GM23338 (cell line): Measurements from ENCODE around the gene TRNP1. TPM values are rescaled to one million over a fixed set of nuclear protein-coding genes. Genes with fewer than 3 reads are reported as not detected.

Source experiments
- ATAC-seq: fragments of 200-7000 bp; cut with Tn5 transposase; 3 replicates; pipeline ENCODE4 v1.9.1; 2020
- DNase-seq: peaks from one replicate; pipeline ENCODE4 v3.0.0-alpha.2; 2015; ENCODE audit warnings: low spot score
- H2AFZ ChIP-seq: fragments of 200-600 bp; sonication (generic); 2 replicates; pipeline ENCODE4 v1.8.0; 2016; ENCODE audit warnings: antibody characterized with exemption, mild to moderate bottlenecking, moderate library complexity
- H3F3A ChIP-seq: fragments of 200-600 bp; sonication (generic); replicated peaks from 2 replicates; pipeline ENCODE4 v1.8.0; 2017; ENCODE audit warnings: antibody characterized with exemption, mixed run types, low read depth
- H3K27ac ChIP-seq: fragments of 200-600 bp; sonication (generic); 2 replicates; pipeline ENCODE4 v1.6.1; 2016; ENCODE audit warnings: low read depth
- H3K27me3 ChIP-seq: fragments of 200-600 bp; sonication (generic); 2 replicates; pipeline ENCODE4 v1.8.0; 2016; ENCODE audit warnings: mild to moderate bottlenecking, mixed run types, moderate library complexity; ENCODE audit not compliant: insufficient read depth
- H3K36me3 ChIP-seq: fragments of 200-600 bp; sonication (generic); 2 replicates; pipeline ENCODE4 v1.8.0; 2016; ENCODE audit warnings: mild to moderate bottlenecking; ENCODE audit not compliant: insufficient read depth
- H3K4me1 ChIP-seq: fragments of 200-600 bp; sonication (generic); 2 replicates; pipeline ENCODE4 v1.8.0; 2016; ENCODE audit warnings: mild to moderate bottlenecking, moderate library complexity; ENCODE audit not compliant: insufficient read depth
- H3K4me2 ChIP-seq: fragments of 200-600 bp; sonication (generic); 2 replicates; pipeline ENCODE4 v1.7.1; 2017; ENCODE audit warnings: mixed run types
- H3K4me3 ChIP-seq: fragments of 200-600 bp; sonication (generic); 2 replicates; pipeline ENCODE4 v1.6.1; 2016; ENCODE audit warnings: mixed run types
- H3K79me2 ChIP-seq: fragments of 200-600 bp; sonication (generic); replicated peaks from 2 replicates; pipeline ENCODE4 v1.8.0; 2017; ENCODE audit warnings: mild to moderate bottlenecking; ENCODE audit not compliant: insufficient read depth
- H3K9me2 ChIP-seq: fragments of 200-600 bp; sonication (generic); 2 replicates; pipeline ENCODE4 v1.8.0; 2017; ENCODE audit not compliant: insufficient read depth
- H4K20me1 ChIP-seq: fragments of 200-600 bp; sonication (generic); replicated peaks from 2 replicates; pipeline ENCODE4 v1.8.0; 2017; ENCODE audit warnings: mild to moderate bottlenecking; ENCODE audit not compliant: insufficient read depth
- H3K27ac Mint-ChIP-seq: 2 replicates; pipeline ENCODE4 v1.8.0; 2020; ENCODE audit warnings: inconsistent platforms, mild to moderate bottlenecking, moderate library complexity, mixed read lengths
- H3K27me3 Mint-ChIP-seq: 3 replicates; pipeline ENCODE4 v1.8.0; 2022; ENCODE audit warnings: low read depth, mild to moderate bottlenecking, moderate library complexity, mixed read lengths, inconsistent platforms; ENCODE audit not compliant: insufficient read depth, poor library complexity
- H3K36me3 Mint-ChIP-seq: 3 replicates; pipeline ENCODE4 v1.8.0; 2021; ENCODE audit warnings: low read depth, mild to moderate bottlenecking, inconsistent platforms, moderate library complexity, mixed read lengths
- H3K4me1 Mint-ChIP-seq: 3 replicates; pipeline ENCODE4 v1.8.0; 2020; ENCODE audit warnings: mild to moderate bottlenecking, inconsistent platforms, mixed read lengths
- H3K4me3 Mint-ChIP-seq: 3 replicates; pipeline ENCODE4 v1.8.0; 2021; ENCODE audit warnings: moderate library complexity, mild to moderate bottlenecking, inconsistent platforms, mixed read lengths
- H3K9me3 Mint-ChIP-seq: 3 replicates; pipeline ENCODE4 v1.8.0; 2020; ENCODE audit warnings: moderate library complexity, mild to moderate bottlenecking, inconsistent platforms, mixed read lengths
- CREB1 ChIP-seq: fragments of 250-450 bp; sonication (Bioruptor Pico); IDR thresholded peaks from 2 replicates; pipeline ENCODE4 v1.5.0; 2020; ENCODE audit warnings: low read depth, mild to moderate bottlenecking, moderate library complexity
- CTCF ChIP-seq, 2 experiments: fragments of 200-600 bp in 1 of 2; sonication (generic) in 1 of 2; conservative IDR thresholded peaks; 2 replicates each; pipeline versions ENCODE4 v1.5.1 to v1.6.1; 2016 to 2017; ENCODE audit warnings: antibody characterized with exemption in 2 of 2, low read depth in 2 of 2, mild to moderate bottlenecking in 2 of 2, moderate library complexity in 1 of 2
- EZH2 ChIP-seq: fragments of 200-600 bp; sonication (generic); IDR thresholded peaks from one replicate; pipeline ENCODE4 v1.8.0; 2017; ENCODE audit warnings: antibody characterized with exemption, mild to moderate bottlenecking, low read depth; ENCODE audit not compliant: unreplicated experiment
- EZH2phosphoT487 ChIP-seq: fragments of 200-600 bp; sonication (generic); IDR thresholded peaks from one replicate; pipeline ENCODE4 v1.8.1; 2018; ENCODE audit warnings: antibody characterized with exemption; ENCODE audit not compliant: unreplicated experiment
- NANOG ChIP-seq: IDR thresholded peaks from 2 replicates; pipeline ENCODE4 v1.6.1; 2016; ENCODE audit warnings: antibody characterized with exemption, borderline replicate concordance
- POLR2AphosphoS5 ChIP-seq: IDR thresholded peaks from 2 replicates; pipeline ENCODE4 v1.6.1; 2016; ENCODE audit warnings: antibody characterized with exemption, low read depth
- STAT1 ChIP-seq: IDR thresholded peaks from one replicate; pipeline ENCODE4 v1.6.1; 2016; ENCODE audit warnings: antibody characterized with exemption; ENCODE audit not compliant: unreplicated experiment
- ZNF114 ChIP-seq: fragments of 250-450 bp; sonication (Bioruptor Pico); IDR thresholded peaks from 2 replicates; pipeline ENCODE4 v1.5.0; 2020; ENCODE audit warnings: mild to moderate bottlenecking, moderate library complexity
- polyA plus RNA-seq: library from polyadenylated mRNA; unstranded; fragments of >200 nt; fragmentation: Nextera tagmentation; extraction: Ambion mirVana; gene quantifications from 2 replicates; pipeline ENCODE4 v1.2.1, GENCODE V29; 2016
- total RNA-seq: library from RNA; depleted of rRNA; stranded (reverse); fragments of >200 nt; shearing (Covaris generic); gene quantifications from 2 replicates; pipeline ENCODE4 v1.2.3, GENCODE V29; 2014
- TF ChIP-seq, protein P1 (sequence below): IDR thresholded peaks from one replicate; pipeline ENCODE4 v1.6.1; 2018; ENCODE audit warnings: antibody characterized with exemption; ENCODE audit not compliant: unreplicated experiment
- TF ChIP-seq, protein P2 (sequence below): IDR thresholded peaks from 2 replicates; pipeline ENCODE4 v1.6.1; 2016; ENCODE audit warnings: antibody characterized with exemption

TRNP1 gene
- total and polyA plus RNA-seq, 2 experiments from 2014 or later = 21.2 to 54.3 TPM

DNA sequence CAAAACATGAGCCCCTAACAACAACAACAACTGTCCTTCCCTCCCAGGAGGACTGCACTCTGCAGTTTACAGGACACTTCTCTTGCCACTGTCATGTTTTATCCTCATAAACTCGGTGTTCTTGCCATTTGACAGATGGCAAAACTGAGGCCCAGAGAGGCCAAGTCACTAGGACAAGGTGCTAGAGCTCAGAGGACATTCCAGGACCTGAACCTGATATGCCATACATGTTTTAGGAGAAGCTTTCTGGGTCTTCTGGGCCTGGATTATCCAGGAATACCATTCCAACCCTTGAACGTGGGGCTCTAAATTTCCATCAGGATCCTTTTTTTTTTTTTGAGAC lies 38.6 kb downstream of the TRNP1 start (continued):
- no peak for TF ChIP-seq STAT1
- TF ChIP-seq EZH2 = no peak
- no peak for TF ChIP-seq POLR2AphosphoS5
- TF ChIP-seq, protein P1, sequence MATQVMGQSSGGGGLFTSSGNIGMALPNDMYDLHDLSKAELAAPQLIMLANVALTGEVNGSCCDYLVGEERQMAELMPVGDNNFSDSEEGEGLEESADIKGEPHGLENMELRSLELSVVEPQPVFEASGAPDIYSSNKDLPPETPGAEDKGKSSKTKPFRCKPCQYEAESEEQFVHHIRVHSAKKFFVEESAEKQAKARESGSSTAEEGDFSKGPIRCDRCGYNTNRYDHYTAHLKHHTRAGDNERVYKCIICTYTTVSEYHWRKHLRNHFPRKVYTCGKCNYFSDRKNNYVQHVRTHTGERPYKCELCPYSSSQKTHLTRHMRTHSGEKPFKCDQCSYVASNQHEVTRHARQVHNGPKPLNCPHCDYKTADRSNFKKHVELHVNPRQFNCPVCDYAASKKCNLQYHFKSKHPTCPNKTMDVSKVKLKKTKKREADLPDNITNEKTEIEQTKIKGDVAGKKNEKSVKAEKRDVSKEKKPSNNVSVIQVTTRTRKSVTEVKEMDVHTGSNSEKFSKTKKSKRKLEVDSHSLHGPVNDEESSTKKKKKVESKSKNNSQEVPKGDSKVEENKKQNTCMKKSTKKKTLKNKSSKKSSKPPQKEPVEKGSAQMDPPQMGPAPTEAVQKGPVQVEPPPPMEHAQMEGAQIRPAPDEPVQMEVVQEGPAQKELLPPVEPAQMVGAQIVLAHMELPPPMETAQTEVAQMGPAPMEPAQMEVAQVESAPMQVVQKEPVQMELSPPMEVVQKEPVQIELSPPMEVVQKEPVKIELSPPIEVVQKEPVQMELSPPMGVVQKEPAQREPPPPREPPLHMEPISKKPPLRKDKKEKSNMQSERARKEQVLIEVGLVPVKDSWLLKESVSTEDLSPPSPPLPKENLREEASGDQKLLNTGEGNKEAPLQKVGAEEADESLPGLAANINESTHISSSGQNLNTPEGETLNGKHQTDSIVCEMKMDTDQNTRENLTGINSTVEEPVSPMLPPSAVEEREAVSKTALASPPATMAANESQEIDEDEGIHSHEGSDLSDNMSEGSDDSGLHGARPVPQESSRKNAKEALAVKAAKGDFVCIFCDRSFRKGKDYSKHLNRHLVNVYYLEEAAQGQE = no peak
- TF ChIP-seq, protein P2, sequence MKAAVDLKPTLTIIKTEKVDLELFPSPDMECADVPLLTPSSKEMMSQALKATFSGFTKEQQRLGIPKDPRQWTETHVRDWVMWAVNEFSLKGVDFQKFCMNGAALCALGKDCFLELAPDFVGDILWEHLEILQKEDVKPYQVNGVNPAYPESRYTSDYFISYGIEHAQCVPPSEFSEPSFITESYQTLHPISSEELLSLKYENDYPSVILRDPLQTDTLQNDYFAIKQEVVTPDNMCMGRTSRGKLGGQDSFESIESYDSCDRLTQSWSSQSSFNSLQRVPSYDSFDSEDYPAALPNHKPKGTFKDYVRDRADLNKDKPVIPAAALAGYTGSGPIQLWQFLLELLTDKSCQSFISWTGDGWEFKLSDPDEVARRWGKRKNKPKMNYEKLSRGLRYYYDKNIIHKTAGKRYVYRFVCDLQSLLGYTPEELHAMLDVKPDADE = no peak

- peaks cover 20% of the 10 kb centered on the region for H3K27me3 Mint-ChIP-seq
- H3F3A ChIP-seq = peaks cover 6% of the 10 kb centered on the region; the same call in 1 of the 2 replicates
- no peak for ATAC-seq
- no peaks in the 10 kb centered on the region for H4K20me1 ChIP-seq
- peaks cover 14% of the 10 kb centered on the region for H3K4me1 ChIP-seq
- no peaks in the 10 kb centered on the region for H3K9me2 ChIP-seq
- no peak overlapping the region for H3K4me3 Mint-ChIP-seq
- no peak overlapping the region for H3K4me2 ChIP-seq
- H3K27me3 ChIP-seq = no peaks in the 10 kb centered on the region
- H3K27ac ChIP-seq = no peak overlapping the region
- no peaks in the 10 kb centered on the region for H3K79me2 ChIP-seq
- no peak for DNase-seq
- H2AFZ ChIP-seq = peak overlapping the region; percentile 78; the same call in 1 of the 2 replicates
- H3K4me3 ChIP-seq = no peak overlapping the region
- H3K27ac Mint-ChIP-seq = peak overlapping the region; percentile 74; the same call in 1 of the 2 replicates
- no peaks in the 10 kb centered on the region for H3K36me3 Mint-ChIP-seq
- H3K9me3 Mint-ChIP-seq = no peaks in the 10 kb centered on the region
- peaks cover 31% of the 10 kb centered on the region for H3K4me1 Mint-ChIP-seq
- no peaks in the 10 kb centered on the region for H3K36me3 ChIP-seq
- TF ChIP-seq CREB1 (CRISPR knock-in tag) = no peak
- no peak for TF ChIP-seq NANOG
- no peak for TF ChIP-seq CTCF (conservative IDR thresholded peaks at IDR 0.05; ENCODE audit: low read depth in 2 of 2)
- TF ChIP-seq POLR2AphosphoS5 = no peak
- no peak for TF ChIP-seq STAT1
- no peak for TF ChIP-seq ZNF114 (CRISPR knock-in tag)
- TF ChIP-seq, protein P1 = no peak
- TF ChIP-seq, protein P2 = no peak
- no peak for TF ChIP-seq EZH2phosphoT487
These were observed 39.7 kb downstream of the TRNP1 start for GRCh38 chr1:27033043-27033746.
